ENCODE data around the gene GLUL. TPM values are rescaled to one million over a fixed set of nuclear protein-coding genes. Genes with fewer than 3 reads are reported as not detected.

GLUL gene
- polyA plus RNA-seq, 2 of the 4 experiments (the other 2 are of a cell fraction) = 26.9 to 33.0 TPM

GRCh38 chr1:182389619-182390047, 2.0 kb downstream of the GLUL start:
- ATAC-seq (no peak), DNase-seq (ENCODE audit: low read depth in 1 of 2, low spot score in 1 of 2) (no peak), FAIRE-seq (no peak)
- ChIA-PET POLR2A (no interaction called here), CTCF (interaction anchor here (1.4 to 1.6 kb wide), 2 partner anchors 246 to 305 kb away, joined by 4 to 8 read pairs; no protein-coding TSS in a partner anchor)
- no peaks in the 10 kb centered on the region for H3K9me3 ChIP-seq
- peak overlapping the region; percentile 75; the same call in 1 of the 3 replicates for H3K4me2 ChIP-seq
- H3K27ac ChIP-seq = no peak overlapping the region
- no peak overlapping the region for H3K4me3 ChIP-seq
- H3K4me1 ChIP-seq = peaks cover 5% of the 10 kb centered on the region; the same call in 1 of the 3 replicates
- TF ChIP-seq KDM1A (IDR thresholded peaks at IDR 0.05; ENCODE audit: low read depth) (no peak), JUNB (IDR thresholded peaks at IDR 0.05) (no peak)
- 88% methylated on average over 13 of the region's 13 CpGs for WGBS (ENCODE audit: missing lambda C conversion rate)

- POLR2A ChIA-PET = no interaction called here
Measured at GRCh38 chr1:182388392-182389134, 3.0 kb downstream of the GLUL start.

GRCh38 chr1:182387566-182387965, 4.0 kb downstream of the GLUL start:
- WGBS (ENCODE audit: missing lambda C conversion rate) = 72% methylated on average over 2 of the region's 2 CpGs
- H3K4me1 ChIP-seq = peaks cover 5% of the 10 kb centered on the region; the same call in 1 of the 3 replicates
- H3K4me3 ChIP-seq = no peak overlapping the region
- H3K9me3 ChIP-seq = no peaks in the 10 kb centered on the region
- no peak overlapping the region for H3K4me2 ChIP-seq
- ATAC-seq (no peak), DNase-seq (ENCODE audit: low read depth in 1 of 2, low spot score in 1 of 2) (no peak), FAIRE-seq (no peak)
- CTCF ChIA-PET = interaction anchor here (1.2 to 2.3 kb wide), 2 partner anchors 10 to 303 kb away, joined by 5 to 8 read pairs; no protein-coding TSS in a partner anchor
- POLR2A ChIA-PET = no interaction called here
- no peak overlapping the region for H3K27ac ChIP-seq
- no peak for TF ChIP-seq MAX (IDR thresholded peaks at IDR 0.05)

More at GRCh38 chr1:182388392-182389134, 3.0 kb downstream of the GLUL start:
- CTCF ChIA-PET = interaction anchor here (1.2 to 2.3 kb wide), 4 partner anchors 9 to 304 kb away, joined by 4 to 8 read pairs (median 6); no protein-coding TSS in a partner anchor
- Histone ChIP-seq H3K4me2 (no peak overlapping the region), H3K27ac (no peak overlapping the region), H3K9me3 (no peaks in the 10 kb centered on the region), H3K4me1 (peaks cover 5% of the 10 kb centered on the region; the same call in 1 of the 3 replicates), H3K4me3 (no peak overlapping the region)
- 92% methylated on average over 5 of the region's 5 CpGs for WGBS (ENCODE audit: missing lambda C conversion rate)
- TF ChIP-seq NFE2L2 (conservative IDR thresholded peaks at IDR 0.05; ENCODE audit: low read length) (no peak), HOXB13 (CRISPR knock-in tag; IDR thresholded peaks at IDR 0.05; ENCODE audit: low read depth) (no peak), RNF2 (IDR thresholded peaks at IDR 0.05; ENCODE audit: borderline replicate concordance, low read depth) (no peak), SREBF2 (IDR thresholded peaks at IDR 0.05) (no peak), POLR2A (IDR thresholded peaks at IDR 0.05; ENCODE audit: low read length) (no peak), HEYL (CRISPR knock-in tag; IDR thresholded peaks at IDR 0.05) (no peak), EHMT2 (IDR thresholded peaks at IDR 0.05; ENCODE audit: low read depth) (no peak), FOSB (CRISPR knock-in tag; IDR thresholded peaks at IDR 0.05) (no peak), BCL3 (IDR thresholded peaks at IDR 0.05) (no peak), MAZ (IDR thresholded peaks at IDR 0.05; ENCODE audit: borderline replicate concordance, low read depth, low read length) (no peak), BHLHE40 (IDR thresholded peaks at IDR 0.05; ENCODE audit: low read depth, low read length) (no peak), CHD2 (IDR thresholded peaks at IDR 0.05; ENCODE audit: low read length, partially characterized antibody) (no peak), RAD21 (conservative IDR thresholded peaks at IDR 0.05 in 1 of 2, IDR thresholded peaks at IDR 0.05 in 1 of 2) (no peak), ZFP36 (IDR thresholded peaks at IDR 0.05; ENCODE audit: borderline replicate concordance, partially characterized antibody) (no peak)
- ATAC-seq = no peak
- no peak for FAIRE-seq
- no peak for DNase-seq (ENCODE audit: low read depth in 1 of 2, low spot score in 1 of 2)

- ChIA-PET POLR2A (no interaction called here), CTCF (interaction anchor here (0.5 to 2.3 kb wide), 2 partner anchors 302 to 1218 kb away, joined by 3 to 8 read pairs; no protein-coding TSS in a partner anchor)
- 0 out of 3 replicates have a peak, but pooled peaks cover 1% of the 10 kb centered on the region for H3K4me1 ChIP-seq
- ATAC-seq = no peak
- WGBS (ENCODE audit: missing lambda C conversion rate) = 86% methylated on average over 5 of the region's 5 CpGs
- no peak overlapping the region for H3K4me3 ChIP-seq
- H3K9me3 ChIP-seq = no peaks in the 10 kb centered on the region
- H3K27ac ChIP-seq = no peak overlapping the region
- FAIRE-seq = no peak
- no peak overlapping the region for H3K4me2 ChIP-seq
- no peak for DNase-seq (ENCODE audit: low read depth in 1 of 2, low spot score in 1 of 2)
- TF ChIP-seq CHD4 (IDR thresholded peaks at IDR 0.05; ENCODE audit: borderline replicate concordance) (no peak), CBX2 (IDR thresholded peaks at IDR 0.05; ENCODE audit: borderline replicate concordance, low read depth) (no peak), ZFP36 (IDR thresholded peaks at IDR 0.05; ENCODE audit: borderline replicate concordance, partially characterized antibody) (no peak), HEYL (CRISPR knock-in tag; IDR thresholded peaks at IDR 0.05) (no peak), HMGXB4 (CRISPR knock-in tag; IDR thresholded peaks at IDR 0.05; ENCODE audit: borderline replicate concordance) (no peak), CEBPB (IDR thresholded peaks at IDR 0.05) (no peak), PBX3 (IDR thresholded peaks at IDR 0.05) (no peak), EHF (CRISPR knock-in tag; IDR thresholded peaks at IDR 0.05) (no peak), HES2 (IDR thresholded peaks at IDR 0.05) (no peak), USF2 (IDR thresholded peaks at IDR 0.05) (no peak)
Measured at GRCh38 chr1:182386980-182387379, 4.6 kb downstream of the GLUL start.
